Measurements from ENCODE around the gene KCNMA1. TPM values are rescaled to one million over a fixed set of nuclear protein-coding genes. Genes with fewer than 3 reads are reported as not detected.

The KCNMA1 gene
- total RNA-seq, 4 donors from 2014 or later = 66.8 to 96.5 (median 78.9) TPM

DNA sequence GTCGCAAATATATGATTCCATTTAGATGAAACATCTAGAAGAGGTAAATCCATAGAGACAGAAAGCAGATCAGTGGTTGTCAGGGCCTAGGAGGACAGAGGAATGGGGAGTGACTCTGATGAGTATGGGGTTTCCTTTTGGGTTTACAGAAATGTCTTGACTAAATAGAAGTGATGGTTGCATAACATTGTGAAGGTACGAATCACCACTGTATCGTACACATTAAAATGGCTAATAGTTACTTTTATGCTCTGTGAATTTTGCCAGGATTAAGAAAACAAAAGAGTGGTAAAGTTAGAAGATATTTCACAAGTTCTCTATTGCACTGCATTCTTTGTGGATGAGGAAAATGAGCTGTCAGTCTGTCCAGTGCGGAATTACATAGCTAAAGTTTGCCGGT is 407.4 kb downstream of the KCNMA1 start:
- no peak for TF ChIP-seq POLR2A (IDR thresholded peaks at IDR 0.05)
- TF ChIP-seq, protein P1, sequence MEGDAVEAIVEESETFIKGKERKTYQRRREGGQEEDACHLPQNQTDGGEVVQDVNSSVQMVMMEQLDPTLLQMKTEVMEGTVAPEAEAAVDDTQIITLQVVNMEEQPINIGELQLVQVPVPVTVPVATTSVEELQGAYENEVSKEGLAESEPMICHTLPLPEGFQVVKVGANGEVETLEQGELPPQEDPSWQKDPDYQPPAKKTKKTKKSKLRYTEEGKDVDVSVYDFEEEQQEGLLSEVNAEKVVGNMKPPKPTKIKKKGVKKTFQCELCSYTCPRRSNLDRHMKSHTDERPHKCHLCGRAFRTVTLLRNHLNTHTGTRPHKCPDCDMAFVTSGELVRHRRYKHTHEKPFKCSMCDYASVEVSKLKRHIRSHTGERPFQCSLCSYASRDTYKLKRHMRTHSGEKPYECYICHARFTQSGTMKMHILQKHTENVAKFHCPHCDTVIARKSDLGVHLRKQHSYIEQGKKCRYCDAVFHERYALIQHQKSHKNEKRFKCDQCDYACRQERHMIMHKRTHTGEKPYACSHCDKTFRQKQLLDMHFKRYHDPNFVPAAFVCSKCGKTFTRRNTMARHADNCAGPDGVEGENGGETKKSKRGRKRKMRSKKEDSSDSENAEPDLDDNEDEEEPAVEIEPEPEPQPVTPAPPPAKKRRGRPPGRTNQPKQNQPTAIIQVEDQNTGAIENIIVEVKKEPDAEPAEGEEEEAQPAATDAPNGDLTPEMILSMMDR (IDR thresholded peaks at IDR 0.05 in 4 of 5, conservative IDR thresholded peaks at IDR 0.05 in 1 of 5) = no peak
- in situ Hi-C loops (cut with MboI; ENCODE audit: low sequenced_read_pairs in 4 of 4) (no loop called here), intact Hi-C loops (cut with DNase I; ENCODE audit: low total_unique reads) (no loop called here)
- no peaks in the 10 kb centered on the region for H3K9me3 ChIP-seq
- H3K27me3 ChIP-seq = no peaks in the 10 kb centered on the region
- H3K4me3 ChIP-seq = no peak overlapping the region
- DNase-seq (no peak), ATAC-seq (no peak)
- H3K4me1 ChIP-seq = peaks cover 13 to 17% of the 10 kb centered on the region in 2 donors
- no peaks in the 10 kb centered on the region for H3K36me3 ChIP-seq
- no peak overlapping the region for H3K27ac ChIP-seq

DNA sequence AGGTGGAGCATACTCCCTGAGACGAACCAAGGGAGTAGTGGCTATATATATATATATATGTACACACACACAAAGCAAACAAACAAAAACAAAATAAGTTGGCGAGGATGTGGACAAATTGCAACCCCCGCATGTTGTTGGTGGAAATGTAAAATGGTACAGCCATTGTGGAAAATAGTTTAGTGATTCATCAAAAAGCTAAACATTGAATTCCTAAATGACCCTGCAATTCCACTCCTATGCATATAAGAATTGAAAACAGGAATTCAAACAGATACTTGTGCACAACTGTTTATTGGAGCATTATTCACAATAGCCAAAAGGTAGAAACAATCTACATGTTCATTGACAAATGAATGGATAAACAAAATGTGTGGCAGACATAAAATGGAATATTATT is 407.9 kb downstream of the KCNMA1 start:
- in situ Hi-C loops (cut with MboI; ENCODE audit: low sequenced_read_pairs in 4 of 4) (no loop called here), intact Hi-C loops (cut with DNase I; ENCODE audit: low total_unique reads) (no loop called here)
- no peaks in the 10 kb centered on the region for H3K36me3 ChIP-seq
- ATAC-seq (no peak), DNase-seq (no peak)
- H3K9me3 ChIP-seq = no peaks in the 10 kb centered on the region
- no peaks in the 10 kb centered on the region for H3K27me3 ChIP-seq
- TF ChIP-seq, protein P1 (IDR thresholded peaks at IDR 0.05 in 4 of 5, conservative IDR thresholded peaks at IDR 0.05 in 1 of 5) = no peak
- no peak for TF ChIP-seq POLR2A (IDR thresholded peaks at IDR 0.05)
- no peak overlapping the region for H3K4me3 ChIP-seq
- peaks cover 17 to 22% of the 10 kb centered on the region in 2 donors for H3K4me1 ChIP-seq
- H3K27ac ChIP-seq = no peak overlapping the region

DNA sequence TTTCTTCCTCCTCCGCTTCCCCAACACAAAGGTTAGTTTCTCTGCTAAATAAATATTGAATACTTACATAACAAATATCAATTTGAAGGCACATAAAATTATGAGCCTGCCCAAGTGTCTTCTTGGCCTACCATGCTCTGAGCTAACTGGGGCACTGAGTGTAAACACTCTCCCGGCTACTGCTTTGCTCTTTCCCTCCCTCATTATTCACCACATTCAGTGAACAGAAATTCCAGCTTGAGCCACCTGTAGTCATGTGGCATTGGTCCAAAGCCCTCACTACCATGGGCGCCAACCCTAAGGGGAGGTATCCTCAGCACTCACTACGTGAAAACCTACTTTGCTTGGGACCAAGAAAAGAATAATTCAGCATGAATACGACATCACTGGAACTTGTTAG is 409.0 kb downstream of the KCNMA1 start:
- ATAC-seq (no peak), DNase-seq (no peak)
- Histone ChIP-seq H3K4me1 (peaks cover 26 to 29% of the 10 kb centered on the region in 2 donors), H3K36me3 (no peaks in the 10 kb centered on the region), H3K9me3 (no peaks in the 10 kb centered on the region), H3K27ac (no peak overlapping the region), H3K4me3 (no peak overlapping the region), H3K27me3 (no peaks in the 10 kb centered on the region)
- TF ChIP-seq POLR2A (IDR thresholded peaks at IDR 0.05) = no peak
- TF ChIP-seq, protein P1 (IDR thresholded peaks at IDR 0.05 in 4 of 5, conservative IDR thresholded peaks at IDR 0.05 in 1 of 5) = no peak
- intact Hi-C loops (cut with DNase I; ENCODE audit: low total_unique reads) (no loop called here), in situ Hi-C loops (cut with MboI; ENCODE audit: low sequenced_read_pairs in 4 of 4) (no loop called here)

DNA sequence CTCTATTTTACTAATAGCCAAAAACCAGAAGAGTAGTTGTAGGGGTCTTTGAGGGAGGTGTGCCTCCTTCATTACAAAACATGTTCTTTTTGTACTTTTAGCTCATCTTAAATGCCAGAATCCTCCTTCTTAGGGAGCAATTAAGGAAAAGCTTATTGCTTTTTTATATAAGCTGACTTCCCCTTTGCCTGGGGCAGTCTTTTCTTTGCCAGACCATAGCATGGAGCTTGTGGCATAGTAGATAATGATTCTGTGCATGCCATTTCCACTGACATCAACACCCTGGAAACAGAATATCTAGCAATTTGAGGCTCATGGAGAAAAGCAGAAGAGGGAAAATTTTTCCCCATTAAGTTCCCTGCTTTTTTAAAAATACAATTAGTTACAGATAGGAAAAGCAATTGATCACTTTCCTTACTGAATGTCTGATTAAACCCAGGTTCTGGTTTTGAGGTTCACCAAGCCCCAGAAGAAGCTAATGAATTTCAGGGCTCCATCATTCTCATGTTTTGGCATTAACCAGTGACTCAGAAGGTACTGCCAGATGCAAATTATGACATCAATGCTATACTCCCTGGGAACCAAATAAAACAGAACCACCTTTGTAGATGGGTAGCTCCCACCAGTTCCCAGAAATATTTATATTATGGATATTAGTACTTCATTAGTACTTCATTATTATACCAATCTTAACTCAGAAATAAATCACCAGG is 410.6 kb downstream of the KCNMA1 start:
- TF ChIP-seq POLR2A (IDR thresholded peaks at IDR 0.05) = no peak
- TF ChIP-seq, protein P1 (IDR thresholded peaks at IDR 0.05 in 4 of 5, conservative IDR thresholded peaks at IDR 0.05 in 1 of 5) = no peak
- Histone ChIP-seq H3K9me3 (no peaks in the 10 kb centered on the region), H3K36me3 (no peaks in the 10 kb centered on the region), H3K27me3 (no peaks in the 10 kb centered on the region), H3K4me3 (no peak overlapping the region), H3K27ac (peak overlapping the region in 1 of 4 donors; percentile 82), H3K4me1 (peaks cover 30 to 37% of the 10 kb centered on the region in 2 donors)
- in situ Hi-C loops (cut with MboI; ENCODE audit: low sequenced_read_pairs in 4 of 4) = no loop called here
- no peak for ATAC-seq
- intact Hi-C loops (cut with DNase I; ENCODE audit: low total_unique reads) = no loop called here
- DNase-seq = no peak
